H1 (cell line): ENCODE measurements around the gene DNAH10. TPM values are rescaled to one million over a fixed set of nuclear protein-coding genes. Genes with fewer than 3 reads are reported as not detected.

Experiments used
- CTCF ChIA-PET: fragments of 300-600 bp; sonication (Branson Sonifier 250); formaldehyde crosslinking; loops from one replicate; lab custom pipeline; 2021; ENCODE audit not compliant: partially characterized antibody; lab: Charles Lee
- POLR2A ChIA-PET: fragments of 300-600 bp; sonication (Branson Sonifier 250); formaldehyde crosslinking; loops from one replicate; lab custom pipeline; 2021; ENCODE audit warnings: inconsistent platforms; ENCODE audit not compliant: partially characterized antibody; lab: Charles Lee
- DNase-seq, 2 experiments: peaks; one replicate each; pipeline versions ENCODE4 v3.0.0 to v3.0.0-alpha.2; 2010 to 2022; ENCODE audit warnings: low spot score in 2 of 2, low read depth in 1 of 2, mixed read lengths in 1 of 2
- FAIRE-seq: peaks from 2 replicates; lab custom pipeline; 2011; peaks lifted over from hg19 to GRCh38; lab: Jason Lieb, UNC
- H2AFZ ChIP-seq: 2 replicates; pipeline ENCODE4 v1.8.1; 2012; ENCODE audit warnings: low read length, inconsistent platforms
- H2AK5ac ChIP-seq: 2 replicates; pipeline ENCODE4 v1.6.1; 2013; ENCODE audit warnings: low read depth, low read length
- H2BK120ac ChIP-seq: replicated peaks from 2 replicates; pipeline ENCODE3; 2013; ENCODE audit warnings: low read depth, low read length, inconsistent platforms
- H2BK12ac ChIP-seq: 2 replicates; pipeline ENCODE4 v1.6.1; 2013; ENCODE audit warnings: low read depth, low read length
- H2BK15ac ChIP-seq: 2 replicates; pipeline ENCODE4 v1.6.1; 2013; ENCODE audit warnings: low read length
- H2BK20ac ChIP-seq: 2 replicates; pipeline ENCODE4 v1.6.1; 2013; ENCODE audit warnings: low read length
- H2BK5ac ChIP-seq: 2 replicates; pipeline ENCODE4 v1.6.1; 2013; ENCODE audit warnings: low read depth, low read length
- H3K14ac ChIP-seq: 2 replicates; pipeline ENCODE4 v1.6.1; 2013; ENCODE audit warnings: inconsistent platforms; ENCODE audit not compliant: insufficient read length
- H3K18ac ChIP-seq: 2 replicates; pipeline ENCODE4 v1.6.1; 2013; ENCODE audit warnings: low read length; ENCODE audit errors: extremely low read depth
- H3K23ac ChIP-seq: 2 replicates; pipeline ENCODE4 v1.6.1; 2013; ENCODE audit warnings: inconsistent platforms; ENCODE audit not compliant: insufficient read length
- H3K23me2 ChIP-seq: 2 replicates; pipeline ENCODE4 v1.6.1; 2013; ENCODE audit warnings: low read depth, low read length
- H3K27ac ChIP-seq: 2 replicates; pipeline ENCODE4 v1.6.1; 2011; ENCODE audit warnings: low read depth, low read length, inconsistent platforms
- H3K27me3 ChIP-seq, 4 experiments: replicated peaks in 1 of 4; 1 replicate in 1 of 4; 2 replicates in 3 of 4; pipeline versions ENCODE4 v1.6.1 to v1.8.1; 2011 to 2013; ENCODE audit warnings: low read length in 3 of 4, mild to moderate bottlenecking in 3 of 4, inconsistent platforms in 2 of 4, mixed read lengths in 2 of 4, moderate library complexity in 1 of 4; ENCODE audit not compliant: control insufficient read depth in 3 of 4, insufficient read depth in 3 of 4; ENCODE audit errors: extremely low read depth in 1 of 4
- H3K36me3 ChIP-seq, 4 experiments: 2 replicates each; pipeline versions ENCODE4 v1.6.1 to v1.8.1; 2011 to 2013; ENCODE audit warnings: mild to moderate bottlenecking in 4 of 4, low read length in 3 of 4, moderate library complexity in 2 of 4, control low read depth in 1 of 4, inconsistent platforms in 1 of 4; ENCODE audit not compliant: insufficient read depth in 4 of 4, control insufficient read depth in 2 of 4
- H3K4ac ChIP-seq: replicated peaks from 2 replicates; pipeline ENCODE3; 2013; ENCODE audit warnings: low read length, low read depth, mixed read lengths, inconsistent platforms; ENCODE audit not compliant: insufficient read length
- H3K4me1 ChIP-seq, 4 experiments: replicated peaks in 1 of 4; 1 replicate in 1 of 4; 2 replicates in 3 of 4; pipeline versions ENCODE4 v1.6.1 to v1.8.1; 2011 to 2013; ENCODE audit warnings: low read length in 3 of 4, inconsistent platforms in 2 of 4, mixed read lengths in 1 of 4; ENCODE audit not compliant: insufficient read depth in 4 of 4, control insufficient read depth in 3 of 4
- H3K4me2 ChIP-seq, 2 experiments: 2 replicates each; pipeline versions ENCODE4 v1.6.1 to v1.8.1; 2011 to 2013; ENCODE audit warnings: low read depth in 2 of 2, low read length in 2 of 2, control low read depth in 1 of 2, inconsistent platforms in 1 of 2, mild to moderate bottlenecking in 1 of 2; ENCODE audit not compliant: insufficient read depth in 1 of 2
- H3K4me3 ChIP-seq, 4 experiments: fragments of 200-600, 300-600 bp in 1 of 4; sonication (generic), shearing (Covaris generic), sonication (Bioruptor Twin) in 1 of 4; 2 replicates each; pipeline versions ENCODE4 v1.5.1 to v1.8.1; 2011 to 2016; ENCODE audit warnings: low read length in 4 of 4, low read depth in 3 of 4, control low read depth in 2 of 4, inconsistent platforms in 2 of 4, mild to moderate bottlenecking in 2 of 4, mixed read lengths in 1 of 4, moderate library complexity in 1 of 4; ENCODE audit not compliant: insufficient read depth in 2 of 4; ENCODE audit errors: extremely low read depth in 1 of 4
- H3K56ac ChIP-seq: replicated peaks from 2 replicates; pipeline ENCODE3; 2013; ENCODE audit warnings: low read depth, mild to moderate bottlenecking, mixed read lengths, low read length, inconsistent platforms; ENCODE audit not compliant: insufficient read length
- H3K79me1 ChIP-seq: 2 replicates; pipeline ENCODE4 v1.6.1; 2013; ENCODE audit warnings: low read depth, low read length, control low read depth
- H3K79me2 ChIP-seq, 2 experiments: 2 replicates each; pipeline versions ENCODE4 v1.6.1 to v1.8.1; 2012 to 2013; ENCODE audit warnings: low read length in 2 of 2, mild to moderate bottlenecking in 2 of 2, inconsistent platforms in 1 of 2; ENCODE audit not compliant: insufficient read depth in 2 of 2, control insufficient read depth in 1 of 2
- H3K9ac ChIP-seq, 4 experiments: replicated peaks in 1 of 4; 1 replicate in 1 of 4; 2 replicates in 3 of 4; pipeline versions ENCODE4 v1.6.1 to v1.8.1; 2011 to 2013; ENCODE audit warnings: low read depth in 3 of 4, low read length in 3 of 4, control low read depth in 2 of 4, mild to moderate bottlenecking in 2 of 4, moderate library complexity in 2 of 4, inconsistent platforms in 1 of 4; ENCODE audit errors: extremely low read depth in 1 of 4
- H3K9me3 ChIP-seq, 2 experiments: 2 replicates each; pipeline versions ENCODE4 v1.6.1 to v1.8.1; 2012 to 2013; ENCODE audit warnings: mild to moderate bottlenecking in 2 of 2, moderate library complexity in 2 of 2, control low read depth in 1 of 2, inconsistent platforms in 1 of 2, low read depth in 1 of 2, low read length in 1 of 2, mixed read lengths in 1 of 2; ENCODE audit not compliant: insufficient read depth in 2 of 2
- H4K20me1 ChIP-seq, 2 experiments: replicated peaks in 1 of 2; 2 replicates each; pipeline versions ENCODE3 to v1.8.1; 2011 to 2013; ENCODE audit warnings: inconsistent platforms in 2 of 2, low read length in 2 of 2, mild to moderate bottlenecking in 1 of 2; ENCODE audit not compliant: insufficient read depth in 2 of 2, control insufficient read depth in 1 of 2
- H4K5ac ChIP-seq: 2 replicates; pipeline ENCODE4 v1.6.1; 2013; ENCODE audit warnings: low read length, low read depth, mixed read lengths, inconsistent platforms; ENCODE audit not compliant: insufficient read length
- H4K8ac ChIP-seq: 2 replicates; pipeline ENCODE4 v1.8.0; 2013; ENCODE audit warnings: mild to moderate bottlenecking, moderate library complexity, low read length, inconsistent platforms; ENCODE audit not compliant: insufficient read depth; ENCODE audit errors: extremely low read depth
- H4K91ac ChIP-seq: replicated peaks from 2 replicates; pipeline ENCODE3; 2013; ENCODE audit warnings: low read length, mixed read lengths, inconsistent platforms; ENCODE audit not compliant: insufficient read length
- BRCA1 ChIP-seq: IDR thresholded peaks from 2 replicates; pipeline ENCODE4 v1.6.1; 2012; ENCODE audit warnings: low read depth, low read length, improper control_type of control experiment
- CBX5 ChIP-seq: fragments of 300-800, 300-1000 bp; sonication (generic); IDR thresholded peaks from 2 replicates; pipeline ENCODE4 v1.7.1; 2016; ENCODE audit warnings: antibody characterized with exemption, low read length, low read depth
- CHD2 ChIP-seq: IDR thresholded peaks from 2 replicates; pipeline ENCODE4 v1.6.1; 2012; ENCODE audit warnings: low read length, improper control_type of control experiment
- CREB1 ChIP-seq: IDR thresholded peaks from 2 replicates; pipeline ENCODE4 v1.6.1; 2012; ENCODE audit warnings: inconsistent platforms
- EZH2 ChIP-seq: fragments of 200-600 bp; sonication (generic); IDR thresholded peaks from 2 replicates; pipeline ENCODE4 v1.7.1; 2012; ENCODE audit warnings: low read depth, mild to moderate bottlenecking, moderate library complexity, low read length, inconsistent platforms; ENCODE audit not compliant: severe bottlenecking
- GTF2F1 ChIP-seq: IDR thresholded peaks from 2 replicates; pipeline ENCODE4 v1.6.1; 2012; ENCODE audit warnings: low read depth, low read length, improper control_type of control experiment, borderline replicate concordance
- HDAC6 ChIP-seq: IDR thresholded peaks from one replicate; pipeline ENCODE4 v1.7.1; 2012; ENCODE audit warnings: low read depth, mild to moderate bottlenecking, inconsistent platforms, low read length, moderate library complexity
- JUN ChIP-seq: IDR thresholded peaks from 2 replicates; pipeline ENCODE4 v1.6.1; 2011; ENCODE audit warnings: low read depth, mild to moderate bottlenecking, improper control_type of control experiment, low read length
- RBBP5 ChIP-seq: IDR thresholded peaks from 2 replicates; pipeline ENCODE4 v1.7.1; 2012; ENCODE audit warnings: low read depth, mild to moderate bottlenecking, inconsistent platforms, low read length, moderate library complexity, borderline replicate concordance
- SIX5 ChIP-seq: IDR thresholded peaks from 2 replicates; pipeline ENCODE4 v1.6.1; 2011; ENCODE audit warnings: mild to moderate bottlenecking, low read depth, low read length
- SUZ12 ChIP-seq: fragments of 200-600 bp; sonication (generic); IDR thresholded peaks from 2 replicates; pipeline ENCODE4 v1.6.1; 2012; ENCODE audit warnings: mild to moderate bottlenecking, inconsistent platforms, low read length, moderate library complexity, mixed read lengths
- WGBS, 2 experiments: shearing (Covaris generic) in 1 of 2; methylation state at CpG; one replicate each; pipeline versions ENCODE4 v1.1.6 to v1.1.7; 2013 to 2015; ENCODE audit warnings: low lambda C conversion rate in 2 of 2, mixed read lengths in 2 of 2, inconsistent platforms in 1 of 2, low coverage in 1 of 2, missing lambda C conversion rate in 1 of 2; ENCODE audit not compliant: insufficient replicate concordance in 2 of 2, insufficient coverage in 1 of 2, insufficient read length in 1 of 2; ENCODE audit errors: extremely low coverage in 1 of 2, missing lambda C conversion rate in 1 of 2; 5-methylcytosine and 5-hydroxymethylcytosine counted together
- polyA plus RNA-seq, 7 experiments: library from polyadenylated mRNA; depleted of rRNA in 3 of 7; stranded (reverse) in 5 of 7; unstranded in 2 of 7; fragments of >200 nt in 5 of 7; fragments of 200-250 nt in 2 of 7; gene quantifications; 1 replicate in 5 of 7; 2 replicates in 1 of 7; 4 replicates in 1 of 7; pipeline versions ENCODE4 v1.2.1 to v1.2.3, GENCODE V29; 2011 to 2013; ENCODE audit warnings: missing spikeins in 2 of 7, mixed read lengths in 2 of 7
- total RNA-seq: library from RNA; stranded (reverse); fragmentation: NEBNext Ultra II Directional; extraction: Animal tissue kit (Norgen Biotek cat#: 25700); gene quantifications from 2 replicates; pipeline ENCODE4 v1.2.1, GENCODE V29; 2021
- TF ChIP-seq, protein P1 (sequence below): IDR thresholded peaks from 2 replicates; pipeline ENCODE4 v1.6.1; 2012; ENCODE audit warnings: inconsistent platforms

The DNAH10 gene
- total and polyA plus RNA-seq, 2 of the 8 experiments (the other 6 are each of a cell fraction or from before 2014, with no cell fraction given) = 0.02 to 0.24 TPM

DNA sequence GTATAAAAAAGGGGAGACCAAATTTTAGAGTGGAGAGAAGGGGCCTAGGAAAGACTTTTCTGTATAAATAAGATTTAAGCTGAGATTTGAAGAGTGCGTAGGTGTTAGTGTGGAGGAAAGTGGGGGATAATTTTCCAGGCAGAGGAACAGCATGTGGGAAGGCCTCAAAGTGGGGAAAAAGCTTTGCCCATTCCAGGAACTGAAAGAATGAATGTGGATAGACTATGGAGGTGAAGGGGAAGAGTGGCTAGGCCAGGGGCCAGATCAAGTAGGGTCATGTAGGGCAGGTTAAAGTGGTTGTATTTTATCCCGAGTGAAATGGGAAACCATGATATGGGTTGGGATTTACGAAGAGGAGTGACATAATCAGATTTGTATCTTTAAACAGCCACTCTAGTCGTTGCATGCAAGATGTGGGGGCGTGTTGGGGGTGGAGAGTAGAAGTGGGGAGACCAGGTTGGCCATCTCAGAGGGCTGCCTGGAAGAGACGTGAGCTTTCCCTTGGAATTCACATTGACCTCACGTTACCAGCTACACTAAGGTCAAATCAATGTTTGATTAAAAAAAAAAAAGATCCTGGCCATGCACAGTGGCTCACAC, 214.2 kb downstream of the DNAH10 start:
- no peaks in the 10 kb centered on the region for H3K9me3 ChIP-seq
- H3K79me2 ChIP-seq = no peaks in the 10 kb centered on the region
- H3K9ac ChIP-seq = no peak overlapping the region
- DNase-seq = no peak
- H3K4me2 ChIP-seq = no peak overlapping the region
- no peak overlapping the region for H3K4ac ChIP-seq
- H3K79me1 ChIP-seq = no peaks in the 10 kb centered on the region
- H3K23me2 ChIP-seq = peaks cover 5% of the 10 kb centered on the region; the same call in 1 of the 2 replicates
- CTCF ChIA-PET = interaction anchor here (0.5 to 1.8 kb wide), 4 partner anchors 8 to 71 kb away, joined by 3 to 8 read pairs (median 4); no protein-coding TSS in a partner anchor
- H2BK12ac ChIP-seq = no peak overlapping the region
- H3K23ac ChIP-seq = no peak overlapping the region
- H4K20me1 ChIP-seq = peaks cover 20 to 23% of the 10 kb centered on the region in 2 experiments
- no peak overlapping the region for H2BK20ac ChIP-seq
- H2AK5ac ChIP-seq = no peak overlapping the region
- H3K4me3 ChIP-seq = no peak overlapping the region
- no peak overlapping the region for H4K5ac ChIP-seq
- H2BK120ac ChIP-seq = no peak overlapping the region
- H3K56ac ChIP-seq = no peak overlapping the region
- H2AFZ ChIP-seq = no peak overlapping the region
- H3K36me3 ChIP-seq = peaks cover 0 to 5% (median 1%) of the 10 kb centered on the region in 4 experiments; a peak in 3 of 8 replicates
- H3K27ac ChIP-seq = no peak overlapping the region
- no peak overlapping the region for H2BK5ac ChIP-seq
- no peak overlapping the region for H2BK15ac ChIP-seq
- FAIRE-seq = no peak
- WGBS, 2 experiments = 86 to 100% methylated on average over 1 to 7 of the region's 7 CpGs
- peaks cover 4 to 24% (median 19%) of the 10 kb centered on the region in 4 experiments for H3K27me3 ChIP-seq
- H3K4me1 ChIP-seq = peaks cover 3 to 8% (median 5%) of the 10 kb centered on the region in 4 experiments; a peak in 6 of 7 replicates
- no peak overlapping the region for H4K91ac ChIP-seq
- H3K18ac ChIP-seq = no peak overlapping the region
- H4K8ac ChIP-seq = no peak overlapping the region; the same call in 1 of the 2 replicates
- H3K14ac ChIP-seq = no peak overlapping the region
- POLR2A ChIA-PET = no interaction called here
- TF ChIP-seq SIX5 (no peak), CBX5 (no peak), CHD2 (no peak), JUN (no peak), GTF2F1 (no peak), RBBP5 (no peak), SUZ12 (no peak), BRCA1 (no peak), CREB1 (no peak), EZH2 (no peak), HDAC6 (no peak)
- TF ChIP-seq, protein P1, sequence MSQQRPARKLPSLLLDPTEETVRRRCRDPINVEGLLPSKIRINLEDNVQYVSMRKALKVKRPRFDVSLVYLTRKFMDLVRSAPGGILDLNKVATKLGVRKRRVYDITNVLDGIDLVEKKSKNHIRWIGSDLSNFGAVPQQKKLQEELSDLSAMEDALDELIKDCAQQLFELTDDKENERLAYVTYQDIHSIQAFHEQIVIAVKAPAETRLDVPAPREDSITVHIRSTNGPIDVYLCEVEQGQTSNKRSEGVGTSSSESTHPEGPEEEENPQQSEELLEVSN = no peak
